CD4-positive, alpha-beta T cell (primary cell): ENCODE measurements around the gene CDH13. TPM values are rescaled to one million over a fixed set of nuclear protein-coding genes. Genes with fewer than 3 reads are reported as not detected.

ENCODE experiments used
- ATAC-seq: fragments of 200-7000 bp; cut with Tn5 transposase; one replicate; pipeline ENCODE4 v1.10.0; 2022; ENCODE audit warnings: mild to moderate bottlenecking; ENCODE audit not compliant: poor library complexity
- CTCF ChIA-PET: fragments of 350-600 bp; sonication (Branson Sonifier 250); formaldehyde crosslinking; loops from one replicate; lab custom pipeline; 2021; ENCODE audit warnings: antibody characterized with exemption, inconsistent platforms; lab: Charles Lee
- POLR2A ChIA-PET: fragments of 350-600 bp; sonication (Branson Sonifier 250); formaldehyde crosslinking; loops from one replicate; lab custom pipeline; 2021; ENCODE audit warnings: antibody characterized with exemption, inconsistent platforms; lab: Charles Lee
- DNase-seq, 14 experiments: peaks; one replicate each; pipeline ENCODE4 v3.0.0-alpha.2; 2013 to 2020; ENCODE audit warnings: mixed read lengths in 2 of 14
- H3K27ac ChIP-seq, 2 donors: one replicate each; pipeline versions ENCODE4 v1.5.1 to v1.7.0; 2013; ENCODE audit warnings: low read length in 2 of 2, low read depth in 1 of 2, mild to moderate bottlenecking in 1 of 2
- H3K27me3 ChIP-seq, 2 experiments: 1 replicate in 1 of 2; 2 replicates in 1 of 2; pipeline versions ENCODE4 v1.6.1 to v1.7.0; 2013; ENCODE audit warnings: low read length in 2 of 2, control low read depth in 1 of 2, mild to moderate bottlenecking in 1 of 2, moderate library complexity in 1 of 2; ENCODE audit not compliant: insufficient read depth in 2 of 2, control insufficient read depth in 1 of 2
- H3K36me3 ChIP-seq: one replicate; pipeline ENCODE4 v1.6.1; 2013; ENCODE audit warnings: low read length, control low read depth; ENCODE audit not compliant: insufficient read depth
- H3K4me1 ChIP-seq: one replicate; pipeline ENCODE4 v1.6.1; 2013; ENCODE audit warnings: low read length, control low read depth; ENCODE audit not compliant: insufficient read depth
- H3K4me3 ChIP-seq: one replicate; pipeline ENCODE4 v1.5.1; 2013; ENCODE audit warnings: mild to moderate bottlenecking, low read length, moderate library complexity
- H3K9me3 ChIP-seq, 2 experiments: 1 replicate in 1 of 2; 2 replicates in 1 of 2; pipeline versions ENCODE4 v1.6.1 to v1.7.0; 2013; ENCODE audit warnings: low read length in 2 of 2, mild to moderate bottlenecking in 2 of 2, control low read depth in 1 of 2, moderate library complexity in 1 of 2; ENCODE audit not compliant: control insufficient read depth in 1 of 2, insufficient read depth in 1 of 2
- H3K27ac Mint-ChIP-seq: one replicate; pipeline ENCODE4 v1.8.0; 2020; ENCODE audit warnings: mixed read lengths
- H3K27me3 Mint-ChIP-seq: one replicate; pipeline ENCODE4 v1.8.0; 2021; ENCODE audit warnings: mixed read lengths
- H3K36me3 Mint-ChIP-seq: one replicate; pipeline ENCODE4 v1.8.0; 2021; ENCODE audit warnings: low read depth, mixed read lengths
- H3K4me1 Mint-ChIP-seq: one replicate; pipeline ENCODE4 v1.8.0; 2021; ENCODE audit warnings: low read depth, mixed read lengths
- H3K4me3 Mint-ChIP-seq: one replicate; pipeline ENCODE4 v1.8.0; 2020; ENCODE audit warnings: mild to moderate bottlenecking, mixed read lengths
- H3K9me3 Mint-ChIP-seq: one replicate; pipeline ENCODE4 v1.8.0; 2020; ENCODE audit warnings: mixed read lengths
- CTCF ChIP-seq: fragments of 200-600 bp; IDR thresholded peaks from one replicate; pipeline ENCODE4 v1.8.0; 2022; ENCODE audit warnings: antibody characterized with exemption, mild to moderate bottlenecking
- intact Hi-C, 2 experiments: fragments of 100-400 bp; cut with DNase I in 1 of 2; cut with micrococcal nuclease in 1 of 2; formaldehyde crosslinking; loops; one replicate each; pipeline versions ENCODE4 v1.15.1 to v1.9.0; 2023 to 2025; cut with DNase I, micrococcal nuclease
- total RNA-seq, 174 experiments: library from RNA in 2 of 174; stranded (reverse) in 2 of 174; gene quantifications; one replicate each; pipeline ENCODE4 v1.2.3 and lab custom pipeline; 2021 to 2026

Gene CDH13
- total RNA-seq, 2 experiments from 2014 or later, result not detected

GRCh38 chr16:82653550-82654511 lies 27.1 kb downstream of the CDH13 start:
- peak overlapping the region; percentile 71 to 80 for H3K27ac ChIP-seq
- peak overlapping the region; percentile 86 for H3K27ac Mint-ChIP-seq
- intact Hi-C loops, result loop anchor here (2.0 to 10.0 kb wide), 3 partner anchors 17 to 1577 kb away; partner anchors contain the start of genes C16orf46 (in 1 of the 2) and MPHOSPH6 (in 1 of the 2)
- H3K36me3 ChIP-seq, result no peaks in the 10 kb centered on the region
- peak overlapping the region; percentile 52 for H3K4me3 Mint-ChIP-seq
- TF ChIP-seq CTCF, result no peak
- peaks cover 99% of the 10 kb centered on the region for H3K4me1 Mint-ChIP-seq
- DNase-seq, result peak in 13 of 14 experiments; percentile 5 to 83 (median 28)
- H3K27me3 ChIP-seq, result no peaks in the 10 kb centered on the region
- no peaks in the 10 kb centered on the region for H3K27me3 Mint-ChIP-seq
- POLR2A ChIA-PET, result interaction anchor here (1.1 to 2.0 kb wide), 3 partner anchors 8 to 935 kb away, joined by 3 to 6 read pairs (median 5); no protein-coding TSS in a partner anchor
- no peaks in the 10 kb centered on the region for H3K9me3 ChIP-seq
- ATAC-seq, result peak; percentile 62
- no peaks in the 10 kb centered on the region for H3K36me3 Mint-ChIP-seq
- peaks cover 77% of the 10 kb centered on the region for H3K4me1 ChIP-seq
- no peak overlapping the region for H3K4me3 ChIP-seq
- CTCF ChIA-PET, result no interaction called here
- H3K9me3 Mint-ChIP-seq, result peaks cover 3% of the 10 kb centered on the region

DNA sequence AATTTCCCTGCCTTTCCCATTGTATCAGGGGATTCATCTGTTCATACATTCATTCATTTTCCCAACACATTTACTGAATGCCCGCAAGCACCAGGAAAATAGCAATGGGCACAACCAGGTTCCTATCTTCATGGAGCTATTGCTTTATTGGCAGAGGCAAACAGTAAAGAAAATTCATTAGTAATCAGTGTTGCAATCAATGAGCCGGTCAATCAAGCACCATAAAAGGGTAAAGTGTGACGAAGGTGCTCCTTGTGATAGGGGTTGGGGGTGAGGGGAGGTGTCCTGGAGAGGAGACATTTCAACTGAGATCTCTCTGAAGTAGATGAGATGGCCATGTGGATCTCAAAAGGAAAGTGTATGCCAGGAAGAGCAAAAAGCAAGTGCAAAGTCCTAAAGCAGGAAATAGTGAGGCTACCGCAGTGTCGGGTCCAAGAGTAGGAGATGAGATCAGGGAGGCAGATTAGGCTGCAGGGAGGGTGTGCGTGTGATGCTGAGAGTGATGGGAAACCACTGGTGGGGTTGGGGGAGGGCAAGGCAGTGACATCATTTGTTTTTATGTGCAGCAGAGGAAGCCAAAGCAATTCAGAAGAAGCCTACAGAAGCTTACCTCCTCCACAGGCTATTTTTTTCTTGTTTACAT lies 28.4 kb downstream of the CDH13 start:
- intact Hi-C loops, result loop anchor here in 1 of 2 experiments (2.0 to 10.0 kb wide), 2 partner anchors 16 to 480 kb away; partner anchors contain the start of gene MPHOSPH6
- H3K4me1 Mint-ChIP-seq, result peaks cover 99% of the 10 kb centered on the region

More for the DNA sequence above, 28.4 kb downstream of the CDH13 start:
- H3K9me3 ChIP-seq, result no peaks in the 10 kb centered on the region
- H3K27me3 Mint-ChIP-seq, result no peaks in the 10 kb centered on the region
- H3K36me3 Mint-ChIP-seq, result no peaks in the 10 kb centered on the region
- DNase-seq, result peak; percentile 41 to 92 (median 66)
- H3K27ac Mint-ChIP-seq, result peak overlapping the region; percentile 86
- no peaks in the 10 kb centered on the region for H3K27me3 ChIP-seq
- peak overlapping the region; percentile 71 to 80 for H3K27ac ChIP-seq
- H3K36me3 ChIP-seq, result no peaks in the 10 kb centered on the region
- peak overlapping the region; percentile 40 for H3K4me3 Mint-ChIP-seq
- POLR2A ChIA-PET, result interaction anchor here (1.1 to 2.0 kb wide), 6 partner anchors 9 to 936 kb away, joined by 3 to 12 read pairs (median 6); no protein-coding TSS in a partner anchor
- H3K9me3 Mint-ChIP-seq, result peaks cover 3% of the 10 kb centered on the region
- no peak for TF ChIP-seq CTCF
- peaks cover 82% of the 10 kb centered on the region for H3K4me1 ChIP-seq
- CTCF ChIA-PET, result interaction anchor here (1.1 kb wide), 2 partner anchors 16 kb away, joined by 3 to 4 read pairs; no protein-coding TSS in a partner anchor
- H3K4me3 ChIP-seq, result no peak overlapping the region
- peak; percentile 76 for ATAC-seq
